Left colon (tissue), 2 donors: ENCODE data around the gene OR6C76. TPM values are rescaled to one million over a fixed set of nuclear protein-coding genes. Genes with fewer than 3 reads are reported as not detected.
"Not testable (repeated sequence)": the region's sequence is repeated elsewhere in the genome, so short reads cannot be mapped to it uniquely, and the experiment has no call there.

Experiments used
- ATAC-seq: fragments of 200-7000 bp; cut with Tn5 transposase; one replicate; pipeline ENCODE4 v1.9.1; 2020; ENCODE audit warnings: mild to moderate bottlenecking, moderate library complexity
- DNase-seq, 2 donors: peaks; one replicate each; pipeline ENCODE4 v3.0.0-alpha.2; 2020
- intact Hi-C, 2 donors: fragments of 100-400 bp; cut with DNase I in 1 of 2; cut with micrococcal nuclease in 1 of 2; formaldehyde crosslinking; loops; one replicate each; pipeline versions ENCODE4 v1.11.2 to v1.14.0; 2022; cut with DNase I, micrococcal nuclease
- total RNA-seq, 2 donors: library from RNA; stranded (reverse); fragmentation: NEBNext Ultra II Directional; extraction: Animal tissue kit (Norgen Biotek cat#: 25700); gene quantifications; one replicate each; pipeline ENCODE4 v1.2.1, GENCODE V29; 2021
- donor health status: DM: no; HTN: no; CAD: no.
- donor health status: DM: yes; HTN: yes; CAD: no.

Gene OR6C76
- total RNA-seq, 2 donors from 2014 or later = not detected

DNA sequence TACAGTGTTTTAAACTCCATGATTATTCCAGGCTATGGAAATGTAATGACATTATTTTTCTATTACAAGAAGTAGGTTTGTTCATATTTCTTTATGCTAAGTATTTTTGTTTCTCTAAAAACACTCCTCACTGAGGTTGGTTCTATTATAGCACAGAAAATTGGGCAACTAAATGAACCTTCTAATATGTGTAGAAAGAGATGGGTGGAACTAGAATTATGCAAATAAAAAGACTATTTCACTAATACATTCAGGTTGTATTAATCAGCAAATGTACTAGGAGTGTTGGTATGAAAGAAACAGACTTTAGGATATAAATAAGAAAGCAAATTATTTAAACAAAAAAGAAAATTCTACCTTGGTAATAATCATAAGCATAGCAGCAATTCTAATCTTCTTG is 22.8 kb downstream of the OR6C76 start:
- no peak for ATAC-seq
- DNase-seq = no peak
- intact Hi-C loops = no loop called here

DNA sequence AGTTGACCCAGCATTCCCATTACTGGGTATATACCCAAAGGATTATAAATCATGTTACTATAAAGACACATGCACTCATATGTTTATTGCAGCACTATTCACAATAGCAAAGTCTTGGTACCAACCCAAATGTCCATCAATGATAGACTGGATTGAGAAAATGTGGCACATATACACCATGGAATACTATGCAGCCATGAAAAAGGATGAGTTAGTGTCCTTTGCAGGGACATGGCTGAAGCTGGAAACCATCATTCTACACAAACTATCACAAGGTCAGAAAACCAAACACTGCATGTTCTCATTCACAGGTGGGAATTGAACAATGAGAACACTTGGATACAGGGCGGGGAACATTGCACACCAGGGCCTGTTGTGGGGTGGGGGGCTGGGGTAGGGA is 38.9 kb downstream of the OR6C76 start:
- ATAC-seq, intact Hi-C loops, DNase-seq: not testable (repeated sequence)

DNA sequence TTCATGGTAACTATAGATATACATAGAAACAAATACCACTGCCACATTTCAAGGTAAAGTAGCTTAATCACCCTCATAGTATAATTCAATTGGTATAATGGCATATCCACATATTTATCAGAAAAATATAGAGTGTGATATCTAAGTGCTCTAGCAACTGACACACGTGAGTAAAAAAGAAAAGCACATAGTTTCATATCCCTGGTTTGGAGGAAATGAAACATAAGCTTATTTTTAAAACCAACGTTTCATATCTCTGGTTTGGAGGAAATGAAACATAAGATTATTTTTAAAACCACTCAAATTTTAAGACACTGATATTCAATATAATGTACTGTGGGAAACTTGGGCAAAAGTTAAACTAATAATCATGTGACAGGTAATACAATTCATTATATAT is 41.8 kb downstream of the OR6C76 start:
- no peak for ATAC-seq
- intact Hi-C loops = no loop called here
- DNase-seq = no peak

DNA sequence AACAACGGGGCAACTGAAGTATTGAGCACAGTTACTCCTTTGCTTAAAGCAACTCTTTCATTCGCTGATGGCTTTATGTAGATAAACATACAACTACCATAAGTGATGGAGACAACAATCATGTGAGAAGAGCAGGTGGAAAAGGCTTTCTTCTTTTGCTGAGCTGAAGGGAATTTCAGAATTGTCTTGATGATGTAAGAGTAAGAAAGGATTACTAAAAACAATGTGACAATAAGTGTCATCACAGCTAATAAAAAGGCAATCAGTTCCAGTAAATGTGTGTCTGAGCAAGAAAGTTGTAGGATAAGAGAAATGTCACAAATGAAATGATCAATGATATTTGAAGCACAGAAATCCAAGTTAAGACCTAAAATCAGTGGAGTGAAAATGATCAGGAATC is 43.2 kb downstream of the OR6C76 start:
- ATAC-seq (no peak), DNase-seq (no peak)
- intact Hi-C loops = no loop called here

DNA sequence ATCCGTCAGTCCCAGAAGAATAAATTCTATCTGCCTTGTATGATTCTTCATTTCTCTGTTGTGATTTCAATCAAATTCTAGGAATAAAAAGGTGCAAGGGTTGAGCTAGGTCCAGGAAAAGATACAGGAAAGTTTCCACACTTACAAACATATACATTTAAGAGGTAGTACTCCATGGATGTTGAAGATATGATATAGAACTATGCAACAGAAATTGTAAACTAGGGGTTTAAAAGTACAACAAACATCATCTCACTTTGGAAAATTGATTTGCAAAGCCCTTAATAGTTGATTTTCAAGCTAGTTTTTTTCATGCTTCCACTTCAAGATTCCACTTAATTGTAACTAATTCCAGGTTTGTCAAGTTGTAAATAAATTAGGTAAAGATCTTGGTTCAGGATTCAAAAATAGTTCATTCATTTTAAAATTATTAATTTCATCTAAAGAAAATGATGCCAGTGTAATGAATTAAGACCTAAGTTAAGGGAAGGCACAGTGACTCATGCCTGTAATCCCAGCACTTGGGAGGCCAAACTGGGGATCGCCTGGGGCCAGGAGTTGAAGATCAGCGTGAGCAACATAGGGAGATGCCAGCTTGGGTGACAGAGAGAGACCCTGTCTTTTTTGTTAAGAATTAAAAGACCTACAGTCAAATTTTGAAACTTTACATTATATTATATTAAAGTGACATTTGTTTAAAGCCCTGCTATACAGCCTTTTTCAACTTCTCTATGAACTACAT is 44.2 kb downstream of the OR6C76 start, which contains the start of gene OR6C70:
OR6C70 (minus strand) TSS at position 51 of the 742 bp plus-strand sequence; CDS start at position 51, 0 bp downstream.
- no peak for ATAC-seq
- intact Hi-C loops = no loop called here
- no peak for DNase-seq

DNA sequence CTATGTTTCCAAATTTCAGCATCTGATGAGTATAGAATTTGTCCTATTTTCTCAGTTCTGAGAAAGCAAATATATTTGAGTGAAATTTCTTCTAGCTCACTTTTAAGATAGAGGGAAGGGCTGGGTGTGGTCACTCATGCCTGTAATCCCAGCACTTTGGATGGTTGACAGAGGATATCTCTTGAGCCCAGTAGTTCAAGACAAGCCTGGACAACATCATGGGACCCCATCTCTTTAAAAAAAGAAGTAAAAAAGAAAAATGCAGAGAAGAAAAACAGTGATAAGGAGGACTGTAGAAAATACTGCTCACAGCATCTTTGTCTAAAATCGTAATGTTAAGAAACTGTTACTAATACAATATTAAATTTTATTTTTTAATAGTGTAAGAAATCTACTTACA is 46.2 kb downstream of the OR6C76 start:
- ATAC-seq = no peak
- intact Hi-C loops = no loop called here
- no peak for DNase-seq

Other genes with a start within 250 kb of the OR6C76 start
- gene OR10A7, start 205.2 kb upstream of the OR6C76 start, total RNA-seq = not detected
- gene OR6C74, start 181.6 kb upstream of the OR6C76 start, total RNA-seq = not detected
- not detected for gene OR6C6, start 129.7 kb upstream of the OR6C76 start, total RNA-seq
- gene OR6C1, start 111.9 kb upstream of the OR6C76 start, total RNA-seq = not detected
- gene OR6C3, start 95.5 kb upstream of the OR6C76 start, total RNA-seq = not detected
- gene OR6C75, start 63.3 kb upstream of the OR6C76 start, total RNA-seq = not detected
- gene OR6C65, start 25.7 kb upstream of the OR6C76 start, total RNA-seq = not detected
- not detected for gene OR6C2, start 17.8 kb downstream of the OR6C76 start, total RNA-seq
- not detected for gene OR6C70, start 43.9 kb downstream of the OR6C76 start, total RNA-seq
- gene OR6C68, start 66.1 kb downstream of the OR6C76 start, total RNA-seq = not detected
- gene OR6C4, start 123.3 kb downstream of the OR6C76 start, total RNA-seq = not detected
- gene OR2AP1, start 146.2 kb downstream of the OR6C76 start, total RNA-seq = not detected
- not detected for gene OR10P1, start 210.6 kb downstream of the OR6C76 start, total RNA-seq